ENCODE measurements around the gene KCNJ15.
"Not testable (repeated sequence)": the region's sequence is repeated elsewhere in the genome, so short reads cannot be mapped to it uniquely, and the experiment has no call there.

Gene KCNJ15

GRCh38 chr21:38244885-38245869 lies 11.6 kb upstream of the KCNJ15 start:
- no peak for DNase-seq

GRCh38 chr21:38246511-38246910 lies 10.3 kb upstream of the KCNJ15 start:
- no peak for DNase-seq

DNA sequence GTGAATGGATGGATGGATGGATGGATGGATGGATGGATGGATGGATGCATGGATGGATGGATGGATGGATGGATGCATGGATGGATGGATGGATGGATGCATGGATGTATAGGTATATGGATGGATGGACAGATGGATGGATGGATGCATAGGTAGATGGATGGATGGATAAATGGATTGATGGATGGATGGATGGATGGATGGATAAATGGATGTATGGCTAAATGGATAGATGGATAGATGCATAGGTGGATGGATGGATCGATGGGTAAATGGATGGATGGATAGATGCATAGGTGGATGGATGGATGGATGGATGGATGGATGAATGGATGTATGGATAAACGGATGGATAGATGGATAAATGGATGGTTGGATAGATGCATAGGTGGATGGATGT lies 9.7 kb upstream of the KCNJ15 start:
- not testable (repeated sequence) for DNase-seq

- DNase-seq, result no peak
These were observed 8.9 kb upstream of the KCNJ15 start for GRCh38 chr21:38247738-38248510.

- no peak for DNase-seq
These were observed 7.5 kb upstream of the KCNJ15 start for GRCh38 chr21:38249256-38249655.

DNA sequence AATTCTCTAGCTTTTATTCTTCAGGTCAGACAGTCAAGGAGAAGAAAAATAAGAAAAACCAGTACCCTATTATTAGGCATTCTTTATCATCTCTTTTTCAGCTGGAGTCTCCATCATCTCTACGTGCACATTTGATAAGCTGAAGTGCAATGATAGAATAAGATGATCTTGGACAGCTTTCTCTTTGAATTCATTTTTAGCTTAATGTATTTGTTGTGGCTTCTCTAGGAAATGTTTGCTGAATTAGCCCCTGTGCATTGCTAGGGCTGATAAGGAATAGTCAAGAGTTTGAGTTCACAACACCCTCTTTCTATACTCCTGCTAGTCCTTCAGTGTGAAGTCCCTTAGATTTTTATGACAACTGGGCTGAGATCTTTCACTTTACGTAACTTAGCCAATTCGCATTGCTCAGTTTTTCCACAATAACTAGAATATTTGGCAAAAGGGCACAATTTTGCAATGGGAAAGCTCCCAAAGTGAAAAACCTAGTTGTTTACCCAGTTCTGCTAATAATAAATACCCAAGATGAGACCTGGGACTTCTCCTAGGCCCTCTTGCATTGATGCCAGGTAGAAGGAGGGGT lies 7.0 kb upstream of the KCNJ15 start:
- no peak for DNase-seq

GRCh38 chr21:38250991-38251418 lies 5.8 kb upstream of the KCNJ15 start:
- no peak for DNase-seq

DNA sequence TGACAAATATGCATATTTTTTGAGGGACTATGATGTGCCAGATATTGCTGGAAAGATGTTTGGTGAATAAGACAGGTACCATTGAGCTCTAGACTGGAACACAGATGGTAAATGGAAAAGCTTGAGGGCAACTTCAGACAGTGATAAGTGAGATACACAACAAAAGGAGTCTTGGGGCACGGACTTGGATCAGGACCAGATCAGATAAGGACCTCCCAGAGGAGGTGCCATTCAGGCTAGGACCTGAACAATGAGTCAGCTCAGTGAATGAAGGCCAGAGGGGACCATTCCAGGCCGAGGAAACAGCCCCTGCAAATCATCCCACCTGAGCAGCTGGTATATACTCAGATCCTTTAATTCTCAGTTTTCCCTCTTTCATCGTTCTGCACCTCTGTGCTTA lies 1.8 kb upstream of the KCNJ15 start:
- DNase-seq, result no peak

GRCh38 chr21:38255571-38256117 lies 1.1 kb upstream of the KCNJ15 start:
- no peak for DNase-seq

DNA sequence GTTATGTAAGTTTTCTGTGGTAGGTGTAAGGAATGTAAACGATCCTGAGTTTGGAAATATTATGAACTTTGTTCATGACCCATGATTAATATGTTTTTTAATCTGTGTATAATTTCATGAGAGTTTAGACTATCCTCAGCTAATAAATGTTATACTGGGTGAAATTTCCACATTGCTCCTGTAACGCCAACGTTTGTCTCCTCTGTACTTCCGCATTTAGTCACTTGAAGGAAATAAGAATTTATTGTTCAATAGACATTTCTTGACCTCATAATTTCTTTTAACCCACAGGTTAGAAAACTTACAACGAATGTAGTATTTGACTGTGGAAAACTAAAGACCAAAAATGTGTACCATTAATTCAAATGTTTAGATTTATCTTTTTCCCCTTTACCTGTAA lies 876 bp downstream of the KCNJ15 start:
- no peak for DNase-seq

- DNase-seq, result no peak
These were observed 2.0 kb downstream of the KCNJ15 start for GRCh38 chr21:38258521-38259485.

GRCh38 chr21:38259665-38260064 lies 2.9 kb downstream of the KCNJ15 start:
- DNase-seq, result no peak

GRCh38 chr21:38260426-38260825 lies 3.6 kb downstream of the KCNJ15 start:
- DNase-seq, result no peak

- no peak for DNase-seq
These were observed 5.1 kb downstream of the KCNJ15 start for GRCh38 chr21:38261851-38262250.

GRCh38 chr21:38263493-38263892 lies 6.7 kb downstream of the KCNJ15 start:
- no peak for DNase-seq

DNA sequence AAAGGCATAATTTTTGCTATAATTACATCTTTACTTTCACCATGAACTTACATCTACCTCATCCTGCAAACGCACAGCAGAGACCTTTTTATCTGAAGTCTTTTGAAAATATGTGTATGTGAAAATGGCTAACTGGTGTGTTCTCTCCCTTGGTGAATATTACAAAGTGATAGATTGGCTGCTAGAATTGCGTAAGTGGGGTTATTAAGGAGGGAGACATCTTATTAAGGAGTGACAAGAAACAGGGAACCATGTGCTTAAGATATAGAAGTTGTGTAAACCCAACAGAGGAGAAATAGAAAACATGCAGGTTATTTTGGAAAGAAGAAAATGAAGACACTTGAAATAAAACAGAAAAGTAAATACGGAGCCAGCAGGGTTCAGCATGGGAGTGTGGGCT lies 7.8 kb downstream of the KCNJ15 start:
- no peak for DNase-seq

DNA sequence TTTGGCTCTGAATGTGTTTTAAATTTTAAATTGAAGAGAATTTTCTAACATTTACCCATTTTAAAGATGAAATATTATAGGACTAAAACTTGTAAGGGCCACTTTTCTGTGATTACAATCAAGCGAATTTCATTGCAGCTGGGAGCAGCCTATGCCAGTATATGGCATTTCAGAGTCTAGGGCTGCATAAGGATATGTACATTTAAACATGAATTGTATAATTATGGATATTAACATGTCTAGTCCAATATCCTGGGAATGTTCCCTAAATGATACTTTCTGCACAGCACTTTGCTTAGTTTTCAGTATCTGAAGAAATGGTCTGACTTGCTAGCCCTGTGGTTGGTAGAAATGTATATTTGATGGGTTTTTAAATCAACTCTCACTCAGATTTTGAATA lies 8.4 kb downstream of the KCNJ15 start:
- no peak for DNase-seq

GRCh38 chr21:38266732-38267131 lies 9.9 kb downstream of the KCNJ15 start:
- no peak for DNase-seq

DNA sequence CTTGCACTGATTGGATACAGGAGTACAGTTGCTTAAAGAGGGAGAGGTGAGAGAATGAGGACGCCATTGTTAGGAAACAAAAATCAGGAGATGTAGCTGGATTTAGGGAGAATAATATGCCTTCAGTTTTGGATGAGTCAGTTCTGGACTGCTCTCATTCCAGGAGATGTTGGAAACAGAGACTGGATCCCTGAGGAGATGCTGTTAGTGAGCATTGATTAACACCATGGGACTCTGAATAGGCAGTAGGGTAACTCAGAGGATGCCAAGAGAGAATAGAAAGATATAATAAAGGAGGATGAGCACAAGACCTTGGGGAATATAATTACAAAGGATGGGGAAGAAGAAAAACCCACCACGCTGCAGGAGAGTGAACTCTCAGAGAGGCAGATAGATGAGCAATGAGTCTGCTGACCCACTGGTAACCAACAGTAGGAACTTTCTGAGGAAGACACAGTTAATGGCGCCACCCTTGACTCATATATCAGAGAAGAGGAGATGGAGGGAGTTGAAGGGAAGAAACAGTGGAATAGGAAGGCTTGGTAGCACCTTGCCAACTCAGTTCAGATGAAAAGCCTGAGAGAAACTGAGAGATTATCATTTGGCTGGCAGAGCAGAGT lies 10.5 kb downstream of the KCNJ15 start:
- DNase-seq, result no peak

DNA sequence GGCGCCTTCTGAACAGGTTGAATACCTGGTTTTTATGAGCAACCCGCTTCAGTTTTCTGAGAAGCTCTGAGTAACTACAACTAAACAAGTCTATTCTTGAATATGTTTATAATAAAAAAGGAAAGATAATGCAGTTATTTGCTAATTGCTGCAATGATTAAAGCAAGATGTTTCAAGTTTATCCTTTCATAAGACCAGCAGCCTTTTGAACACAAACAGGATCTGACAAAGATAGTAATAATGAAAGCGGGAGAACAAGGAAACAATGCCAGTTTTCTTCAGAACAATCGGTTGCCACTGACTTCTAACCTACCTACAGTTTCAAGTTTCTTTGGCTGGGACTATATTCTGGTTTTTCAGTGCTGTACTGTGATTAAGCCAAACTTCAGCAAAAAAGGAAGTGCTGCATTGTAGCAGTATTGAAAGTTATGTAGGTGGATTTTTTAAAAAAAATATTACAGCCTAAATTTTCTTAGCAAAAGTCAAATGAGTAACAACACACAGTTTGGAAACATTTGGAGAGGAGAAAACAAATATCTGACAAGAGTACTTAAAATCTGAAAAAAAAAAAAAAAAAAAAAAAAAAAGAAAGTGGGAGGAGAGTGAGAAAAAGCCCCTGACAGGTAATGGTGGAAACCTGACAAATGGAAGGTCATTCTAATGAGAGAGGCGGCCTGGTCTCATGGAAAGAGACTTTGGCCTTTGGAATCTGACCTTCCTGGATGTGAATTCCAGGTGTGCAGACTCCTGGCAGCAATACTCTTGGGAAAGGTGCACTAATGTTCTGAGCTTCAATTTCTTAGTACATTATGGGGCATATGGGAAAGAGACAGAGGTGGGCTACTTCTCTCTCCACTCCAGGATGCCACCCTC lies 11.4 kb downstream of the KCNJ15 start:
- DNase-seq, result no peak
